Measurements from ENCODE around the gene XRCC6. TPM values are rescaled to one million over a fixed set of nuclear protein-coding genes. Genes with fewer than 3 reads are reported as not detected.

Gene XRCC6
- total and polyA plus RNA-seq, 9 of the 15 experiments (the other 6 are each of a cell fraction or from before 2014, with no cell fraction given), result 151 to 440 (median 318) TPM

DNA sequence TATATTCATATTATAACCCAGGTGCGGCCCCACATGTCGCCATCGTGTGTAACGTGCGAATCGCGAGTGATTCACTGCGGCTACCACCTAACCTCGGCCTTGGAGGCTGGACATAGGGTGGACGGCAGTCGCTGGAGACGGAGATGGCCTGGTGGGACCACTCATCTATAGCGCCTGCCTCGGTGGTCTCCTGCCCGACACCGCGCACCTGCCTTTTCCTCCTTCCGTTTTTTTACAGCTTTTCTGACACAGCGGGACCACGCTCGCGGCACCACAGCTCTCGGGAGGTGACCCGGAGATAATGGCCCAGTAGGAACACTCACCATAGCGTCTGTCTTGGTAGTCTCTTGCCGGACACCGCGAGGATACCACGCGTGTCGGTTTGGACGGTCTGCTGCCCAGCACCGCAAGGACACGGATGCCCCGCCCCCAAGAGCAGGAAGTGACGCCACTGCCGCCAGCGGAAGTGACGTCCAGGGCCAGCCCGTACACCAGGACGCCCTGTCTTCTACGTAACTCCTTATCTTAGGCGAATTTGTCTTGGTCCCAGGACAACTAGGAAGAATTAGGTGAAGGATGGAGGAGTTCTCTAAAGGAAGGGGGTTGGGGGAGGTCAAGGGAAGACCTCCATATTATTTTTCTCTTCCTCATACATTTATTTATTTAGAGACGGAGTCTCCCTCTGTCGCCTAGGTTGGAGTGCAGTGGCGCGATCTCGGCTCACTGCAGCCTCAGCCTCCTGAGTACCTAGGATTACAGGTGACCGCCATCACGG lies 61.1 kb downstream of the XRCC6 start (continued):
- TF ChIP-seq, protein P1, sequence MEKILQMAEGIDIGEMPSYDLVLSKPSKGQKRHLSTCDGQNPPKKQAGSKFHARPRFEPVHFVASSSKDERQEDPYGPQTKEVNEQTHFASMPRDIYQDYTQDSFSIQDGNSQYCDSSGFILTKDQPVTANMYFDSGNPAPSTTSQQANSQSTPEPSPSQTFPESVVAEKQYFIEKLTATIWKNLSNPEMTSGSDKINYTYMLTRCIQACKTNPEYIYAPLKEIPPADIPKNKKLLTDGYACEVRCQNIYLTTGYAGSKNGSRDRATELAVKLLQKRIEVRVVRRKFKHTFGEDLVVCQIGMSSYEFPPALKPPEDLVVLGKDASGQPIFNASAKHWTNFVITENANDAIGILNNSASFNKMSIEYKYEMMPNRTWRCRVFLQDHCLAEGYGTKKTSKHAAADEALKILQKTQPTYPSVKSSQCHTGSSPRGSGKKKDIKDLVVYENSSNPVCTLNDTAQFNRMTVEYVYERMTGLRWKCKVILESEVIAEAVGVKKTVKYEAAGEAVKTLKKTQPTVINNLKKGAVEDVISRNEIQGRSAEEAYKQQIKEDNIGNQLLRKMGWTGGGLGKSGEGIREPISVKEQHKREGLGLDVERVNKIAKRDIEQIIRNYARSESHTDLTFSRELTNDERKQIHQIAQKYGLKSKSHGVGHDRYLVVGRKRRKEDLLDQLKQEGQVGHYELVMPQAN (IDR thresholded peaks at IDR 0.05; ENCODE audit: borderline replicate concordance), result peak; percentile 95
- TF ChIP-seq, protein P2, sequence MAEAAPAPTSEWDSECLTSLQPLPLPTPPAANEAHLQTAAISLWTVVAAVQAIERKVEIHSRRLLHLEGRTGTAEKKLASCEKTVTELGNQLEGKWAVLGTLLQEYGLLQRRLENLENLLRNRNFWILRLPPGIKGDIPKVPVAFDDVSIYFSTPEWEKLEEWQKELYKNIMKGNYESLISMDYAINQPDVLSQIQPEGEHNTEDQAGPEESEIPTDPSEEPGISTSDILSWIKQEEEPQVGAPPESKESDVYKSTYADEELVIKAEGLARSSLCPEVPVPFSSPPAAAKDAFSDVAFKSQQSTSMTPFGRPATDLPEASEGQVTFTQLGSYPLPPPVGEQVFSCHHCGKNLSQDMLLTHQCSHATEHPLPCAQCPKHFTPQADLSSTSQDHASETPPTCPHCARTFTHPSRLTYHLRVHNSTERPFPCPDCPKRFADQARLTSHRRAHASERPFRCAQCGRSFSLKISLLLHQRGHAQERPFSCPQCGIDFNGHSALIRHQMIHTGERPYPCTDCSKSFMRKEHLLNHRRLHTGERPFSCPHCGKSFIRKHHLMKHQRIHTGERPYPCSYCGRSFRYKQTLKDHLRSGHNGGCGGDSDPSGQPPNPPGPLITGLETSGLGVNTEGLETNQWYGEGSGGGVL (CRISPR knock-in tag; IDR thresholded peaks at IDR 0.05), result no peak
- TF ChIP-seq ZNF184 (CRISPR knock-in tag; IDR thresholded peaks at IDR 0.05), result no peak
- TF ChIP-seq ZNF778 (CRISPR knock-in tag; IDR thresholded peaks at IDR 0.05), result no peak
- TF ChIP-seq, protein P3, sequence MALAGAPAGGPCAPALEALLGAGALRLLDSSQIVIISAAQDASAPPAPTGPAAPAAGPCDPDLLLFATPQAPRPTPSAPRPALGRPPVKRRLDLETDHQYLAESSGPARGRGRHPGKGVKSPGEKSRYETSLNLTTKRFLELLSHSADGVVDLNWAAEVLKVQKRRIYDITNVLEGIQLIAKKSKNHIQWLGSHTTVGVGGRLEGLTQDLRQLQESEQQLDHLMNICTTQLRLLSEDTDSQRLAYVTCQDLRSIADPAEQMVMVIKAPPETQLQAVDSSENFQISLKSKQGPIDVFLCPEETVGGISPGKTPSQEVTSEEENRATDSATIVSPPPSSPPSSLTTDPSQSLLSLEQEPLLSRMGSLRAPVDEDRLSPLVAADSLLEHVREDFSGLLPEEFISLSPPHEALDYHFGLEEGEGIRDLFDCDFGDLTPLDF (CRISPR knock-in tag; IDR thresholded peaks at IDR 0.05), result no peak
- peak; percentile 76 for TF ChIP-seq SP1 (CRISPR knock-in tag; IDR thresholded peaks at IDR 0.05)
- peak; percentile 57 for TF ChIP-seq RBBP5 (IDR thresholded peaks at IDR 0.05; ENCODE audit: borderline replicate concordance, insufficient read depth, low read length, poor library complexity, severe bottlenecking)
- no peak for TF ChIP-seq SRSF9 (IDR thresholded peaks at IDR 0.05; ENCODE audit: borderline replicate concordance, low read depth, low read length)
- peak; percentile 94 for TF ChIP-seq MTA1 (IDR thresholded peaks at IDR 0.05; ENCODE audit: borderline replicate concordance)
- TF ChIP-seq TRIM24 (IDR thresholded peaks at IDR 0.05), result no peak
- TF ChIP-seq NFRKB (IDR thresholded peaks at IDR 0.05; ENCODE audit: low read depth), result no peak
- TF ChIP-seq, protein P4, sequence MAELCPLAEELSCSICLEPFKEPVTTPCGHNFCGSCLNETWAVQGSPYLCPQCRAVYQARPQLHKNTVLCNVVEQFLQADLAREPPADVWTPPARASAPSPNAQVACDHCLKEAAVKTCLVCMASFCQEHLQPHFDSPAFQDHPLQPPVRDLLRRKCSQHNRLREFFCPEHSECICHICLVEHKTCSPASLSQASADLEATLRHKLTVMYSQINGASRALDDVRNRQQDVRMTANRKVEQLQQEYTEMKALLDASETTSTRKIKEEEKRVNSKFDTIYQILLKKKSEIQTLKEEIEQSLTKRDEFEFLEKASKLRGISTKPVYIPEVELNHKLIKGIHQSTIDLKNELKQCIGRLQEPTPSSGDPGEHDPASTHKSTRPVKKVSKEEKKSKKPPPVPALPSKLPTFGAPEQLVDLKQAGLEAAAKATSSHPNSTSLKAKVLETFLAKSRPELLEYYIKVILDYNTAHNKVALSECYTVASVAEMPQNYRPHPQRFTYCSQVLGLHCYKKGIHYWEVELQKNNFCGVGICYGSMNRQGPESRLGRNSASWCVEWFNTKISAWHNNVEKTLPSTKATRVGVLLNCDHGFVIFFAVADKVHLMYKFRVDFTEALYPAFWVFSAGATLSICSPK (IDR thresholded peaks at IDR 0.05; ENCODE audit: borderline replicate concordance), result no peak
- no peak for TF ChIP-seq TEAD1 (CRISPR knock-in tag; IDR thresholded peaks at IDR 0.05)
- TF ChIP-seq PURB (CRISPR knock-in tag; IDR thresholded peaks at IDR 0.05; ENCODE audit: low read depth), result no peak
- TF ChIP-seq ILF3 (IDR thresholded peaks at IDR 0.05; ENCODE audit: borderline replicate concordance), result no peak
- TF ChIP-seq, protein P5, sequence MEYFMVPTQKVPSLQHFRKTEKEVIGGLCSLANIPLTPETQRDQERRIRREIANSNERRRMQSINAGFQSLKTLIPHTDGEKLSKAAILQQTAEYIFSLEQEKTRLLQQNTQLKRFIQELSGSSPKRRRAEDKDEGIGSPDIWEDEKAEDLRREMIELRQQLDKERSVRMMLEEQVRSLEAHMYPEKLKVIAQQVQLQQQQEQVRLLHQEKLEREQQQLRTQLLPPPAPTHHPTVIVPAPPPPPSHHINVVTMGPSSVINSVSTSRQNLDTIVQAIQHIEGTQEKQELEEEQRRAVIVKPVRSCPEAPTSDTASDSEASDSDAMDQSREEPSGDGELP (CRISPR knock-in tag; IDR thresholded peaks at IDR 0.05; ENCODE audit: borderline replicate concordance), result peak; percentile 53; the same call in 1 of the 2 replicates
- peak; percentile 75 for TF ChIP-seq POLR2AphosphoS5 (IDR thresholded peaks at IDR 0.05; ENCODE audit: control insufficient read depth, insufficient read depth, low read depth, low read length)
- peak; percentile 64 for TF ChIP-seq TBP (optimal IDR thresholded peaks at IDR 0.05; ENCODE audit: low read depth, low read length)
- TF ChIP-seq ATF1 (CRISPR knock-in tag; IDR thresholded peaks at IDR 0.05), result peak; percentile 65
- TF ChIP-seq ATF1 (tag; IDR thresholded peaks at IDR 0.05), result peak; percentile 97

Measured in K562 (cell line).